OCI-LY7 (cell line): ENCODE measurements around the gene ZCCHC8.
"Not testable (repeated sequence)": the region's sequence is repeated elsewhere in the genome, so short reads cannot be mapped to it uniquely, and the experiment has no call there.

Source experiments
- CTCF ChIP-seq: fragments of 200-600 bp; sonication (generic); conservative IDR thresholded peaks from 2 replicates; pipeline ENCODE4 v1.5.1; 2014; ENCODE audit warnings: mild to moderate bottlenecking, antibody characterized with exemption, low read length, moderate library complexity, mixed read lengths
- EZH2phosphoT487 ChIP-seq: fragments of 200-600 bp; sonication (generic); IDR thresholded peaks from 2 replicates; pipeline ENCODE4 v1.6.1; 2018; ENCODE audit warnings: low read depth, borderline replicate concordance, mild to moderate bottlenecking, mixed run types, antibody characterized with exemption, low read length, moderate library complexity, mixed read lengths

DNA sequence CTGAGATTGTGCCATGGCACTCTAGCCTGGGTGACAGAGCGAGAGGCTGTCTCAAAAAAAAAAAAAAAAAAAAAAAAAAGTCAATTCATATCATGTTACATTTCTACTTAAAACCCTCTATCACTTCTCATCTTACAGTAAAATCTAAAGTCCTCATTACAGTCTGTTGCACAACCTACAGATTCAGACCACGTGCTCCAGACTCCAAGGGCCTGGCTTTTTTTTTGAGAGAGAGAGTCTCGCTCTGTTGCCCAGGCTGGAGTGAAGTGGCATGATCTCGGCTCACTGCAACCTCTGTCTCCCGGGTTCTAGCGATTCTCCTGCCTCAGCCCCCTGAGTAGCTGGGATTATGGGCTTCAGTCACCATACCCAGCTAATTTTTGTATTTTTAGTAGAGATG lies 14.4 kb downstream of the ZCCHC8 start:
- not testable (repeated sequence) for TF ChIP-seq CTCF, EZH2phosphoT487
